Upper lobe of left lung (tissue), 4 donors: ENCODE data around the gene SLC22A3.

ENCODE experiments used
- EP300 ChIP-seq, 4 donors: sonication (generic); formaldehyde crosslinking; IDR thresholded peaks; one replicate each; pipeline ENCODE4 v1.5.1; 2017; ENCODE audit warnings: antibody characterized with exemption in 4 of 4, control low read depth in 2 of 4
- POLR2A ChIP-seq, 4 donors: fragments of 450-650 bp; IDR thresholded peaks; one replicate each; pipeline ENCODE4 v1.5.1; 2016 to 2017; ENCODE audit warnings: antibody characterized with exemption in 4 of 4, mild to moderate bottlenecking in 2 of 4
- POLR2AphosphoS5 ChIP-seq, 2 donors: sonication (generic); formaldehyde crosslinking; IDR thresholded peaks; one replicate each; pipeline ENCODE4 v1.5.1; 2017; ENCODE audit warnings: antibody characterized with exemption in 2 of 2

GRCh38 chr6:160365117-160365516 is 16.9 kb downstream of the SLC22A3 start:
- no peak for TF ChIP-seq EP300 (IDR thresholded peaks at IDR 0.05)
- no peak for TF ChIP-seq POLR2AphosphoS5 (IDR thresholded peaks at IDR 0.05)
- no peak for TF ChIP-seq POLR2A (IDR thresholded peaks at IDR 0.05)
